Activated CD8-positive, alpha-beta T cell treated with anti-CD3 and anti-CD28 coated beads for 36 hours (primary cell): Measurements from ENCODE around the gene SLC25A43. TPM values are rescaled to one million over a fixed set of nuclear protein-coding genes. Genes with fewer than 3 reads are reported as not detected.
"Not testable (repeated sequence)": the region's sequence is repeated elsewhere in the genome, so short reads cannot be mapped to it uniquely, and the experiment has no call there.

Source experiments
- ATAC-seq: fragments of 200-7000 bp; cut with Tn5 transposase; one replicate; pipeline ENCODE4 v1.10.0; 2021; ENCODE audit warnings: mild to moderate bottlenecking, moderate library complexity
- CTCF ChIA-PET: fragments of 350-600 bp; sonication (Branson Sonifier 250); formaldehyde crosslinking; loops from one replicate; lab custom pipeline; 2021; ENCODE audit warnings: antibody characterized with exemption; lab: Charles Lee
- POLR2A ChIA-PET: fragments of 350-600 bp; sonication (Branson Sonifier 250); formaldehyde crosslinking; loops from one replicate; lab custom pipeline; 2021; ENCODE audit warnings: antibody characterized with exemption; lab: Charles Lee
- DNase-seq: peaks from one replicate; pipeline ENCODE4 v3.0.0-alpha.2; 2020
- H3K27ac Mint-ChIP-seq: one replicate; pipeline ENCODE4 v1.8.0; 2021; ENCODE audit warnings: mild to moderate bottlenecking, mixed read lengths
- H3K27me3 Mint-ChIP-seq: one replicate; pipeline ENCODE4 v1.8.0; 2021; ENCODE audit warnings: mixed read lengths
- H3K36me3 Mint-ChIP-seq: one replicate; pipeline ENCODE4 v1.8.0; 2021; ENCODE audit warnings: low read depth, mixed read lengths
- H3K4me1 Mint-ChIP-seq: one replicate; pipeline ENCODE4 v1.8.0; 2021; ENCODE audit warnings: low read depth, mixed read lengths
- H3K4me3 Mint-ChIP-seq: one replicate; pipeline ENCODE4 v1.8.0; 2021; ENCODE audit warnings: mild to moderate bottlenecking, moderate library complexity, mixed read lengths
- H3K9me3 Mint-ChIP-seq: one replicate; pipeline ENCODE4 v1.8.0; 2021; ENCODE audit warnings: mixed read lengths
- intact Hi-C: fragments of 100-400 bp; cut with micrococcal nuclease; formaldehyde crosslinking; loops from one replicate; pipeline ENCODE4 v1.10.0; 2022
- total RNA-seq, 2 experiments: library from RNA; stranded (reverse); gene quantifications; one replicate each; pipeline ENCODE4 v1.2.3, GENCODE V29; 2021
- TF ChIP-seq, protein P1 (sequence below): fragments of 200-600 bp; IDR thresholded peaks from one replicate; pipeline ENCODE4 v1.8.0; 2022; ENCODE audit warnings: antibody characterized with exemption, mild to moderate bottlenecking

The SLC25A43 gene
- total RNA-seq, 2 experiments from 2014 or later: 5.3 to 5.6 TPM

DNA sequence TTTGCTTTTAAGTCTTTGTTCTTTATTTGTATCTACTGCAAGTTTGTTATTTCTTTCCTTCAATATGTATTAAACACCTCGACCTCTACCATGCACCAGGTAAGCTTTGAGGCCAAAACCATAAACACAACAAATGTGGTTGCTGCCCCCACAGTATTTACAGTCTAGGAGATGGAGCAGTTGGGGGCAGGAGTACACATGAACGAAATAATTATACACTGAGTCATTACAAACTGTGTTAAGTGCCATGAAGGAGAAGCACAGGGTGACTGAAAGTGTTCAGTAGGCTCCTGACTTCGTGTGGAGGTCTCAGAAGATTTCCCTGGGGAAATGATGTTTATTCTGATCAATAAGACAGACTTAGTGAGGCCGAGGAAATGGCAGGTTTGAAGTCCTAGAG is 30.3 kb downstream of the SLC25A43 start:
- no peak for DNase-seq
- Mint-ChIP-seq H3K4me3 (no peak overlapping the region), H3K36me3 (peaks cover 3% of the 10 kb centered on the region), H3K4me1 (peaks cover 15% of the 10 kb centered on the region), H3K27me3 (no peaks in the 10 kb centered on the region), H3K9me3 (no peaks in the 10 kb centered on the region), H3K27ac (no peak overlapping the region)
- TF ChIP-seq, protein P1, sequence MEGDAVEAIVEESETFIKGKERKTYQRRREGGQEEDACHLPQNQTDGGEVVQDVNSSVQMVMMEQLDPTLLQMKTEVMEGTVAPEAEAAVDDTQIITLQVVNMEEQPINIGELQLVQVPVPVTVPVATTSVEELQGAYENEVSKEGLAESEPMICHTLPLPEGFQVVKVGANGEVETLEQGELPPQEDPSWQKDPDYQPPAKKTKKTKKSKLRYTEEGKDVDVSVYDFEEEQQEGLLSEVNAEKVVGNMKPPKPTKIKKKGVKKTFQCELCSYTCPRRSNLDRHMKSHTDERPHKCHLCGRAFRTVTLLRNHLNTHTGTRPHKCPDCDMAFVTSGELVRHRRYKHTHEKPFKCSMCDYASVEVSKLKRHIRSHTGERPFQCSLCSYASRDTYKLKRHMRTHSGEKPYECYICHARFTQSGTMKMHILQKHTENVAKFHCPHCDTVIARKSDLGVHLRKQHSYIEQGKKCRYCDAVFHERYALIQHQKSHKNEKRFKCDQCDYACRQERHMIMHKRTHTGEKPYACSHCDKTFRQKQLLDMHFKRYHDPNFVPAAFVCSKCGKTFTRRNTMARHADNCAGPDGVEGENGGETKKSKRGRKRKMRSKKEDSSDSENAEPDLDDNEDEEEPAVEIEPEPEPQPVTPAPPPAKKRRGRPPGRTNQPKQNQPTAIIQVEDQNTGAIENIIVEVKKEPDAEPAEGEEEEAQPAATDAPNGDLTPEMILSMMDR: no peak
- no peak for ATAC-seq
- intact Hi-C loops: no loop called here
- POLR2A ChIA-PET: no interaction called here
- CTCF ChIA-PET: no interaction called here

DNA sequence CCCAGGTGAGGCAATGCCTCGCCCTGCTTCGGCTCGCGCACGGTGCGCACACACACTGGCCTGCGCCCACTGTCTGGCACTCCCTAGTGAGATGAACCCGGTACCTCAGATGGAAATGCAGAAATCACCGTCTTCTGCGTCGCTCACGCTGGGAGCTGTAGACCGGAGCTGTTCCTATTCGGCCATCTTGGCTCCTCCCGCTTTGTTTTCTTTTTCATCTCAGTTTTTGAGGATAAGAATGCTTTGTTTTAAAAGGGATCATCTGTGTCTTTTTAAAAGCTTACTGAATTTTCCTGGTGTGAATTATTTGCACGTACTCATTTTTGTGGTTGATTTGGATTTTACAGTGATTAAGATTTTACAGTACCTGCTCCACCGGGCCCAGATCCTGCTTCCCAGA is 42.2 kb downstream of the SLC25A43 start:
- H3K9me3 Mint-ChIP-seq, intact Hi-C loops, H3K27ac Mint-ChIP-seq, POLR2A ChIA-PET, H3K4me1 Mint-ChIP-seq, DNase-seq, ATAC-seq, H3K36me3 Mint-ChIP-seq, CTCF ChIA-PET, H3K4me3 Mint-ChIP-seq, H3K27me3 Mint-ChIP-seq: not testable (repeated sequence)

DNA sequence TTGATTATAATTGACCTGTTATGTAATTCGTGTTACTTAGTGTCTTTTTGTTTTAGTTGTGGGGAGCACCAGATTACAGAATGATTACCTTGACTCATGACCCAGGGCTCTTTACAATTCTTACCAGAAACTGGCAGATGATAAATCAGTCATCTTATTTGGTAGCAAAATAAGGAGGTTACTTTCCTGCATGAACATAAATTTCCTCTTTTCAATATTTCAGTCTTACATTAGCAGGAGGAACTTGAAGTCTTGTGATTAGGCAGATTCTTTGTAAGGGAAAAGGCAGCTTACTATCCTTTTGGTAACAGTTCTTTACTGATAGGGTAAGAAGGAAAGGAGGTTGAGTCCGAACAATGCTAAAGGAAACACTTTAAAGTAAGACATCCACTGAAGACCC is 43.1 kb downstream of the SLC25A43 start:
- Mint-ChIP-seq H3K27ac (no peak overlapping the region), H3K36me3 (no peaks in the 10 kb centered on the region)
- TF ChIP-seq, protein P1: no peak

DNA sequence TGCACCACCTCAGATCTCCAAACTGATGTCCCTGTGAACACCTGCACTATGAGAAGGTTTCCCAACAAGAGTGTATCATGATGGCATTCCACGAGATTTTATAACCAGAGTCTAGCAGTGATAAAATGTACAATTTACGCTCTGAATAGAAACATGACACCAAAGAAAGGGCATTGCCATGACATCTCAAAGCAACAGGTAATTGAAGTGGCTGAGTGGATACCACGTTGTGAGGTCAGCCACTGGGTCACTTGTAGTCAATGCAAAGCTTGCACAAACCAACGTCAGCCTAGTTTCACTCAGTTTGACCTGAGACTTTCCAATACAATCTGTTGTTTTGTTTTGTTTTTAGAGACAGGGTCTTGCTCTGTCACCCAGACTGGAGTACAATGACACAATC is 54.1 kb downstream of the SLC25A43 start:
- ATAC-seq (no peak), DNase-seq (no peak)
- H3K27ac Mint-ChIP-seq: no peak overlapping the region
- intact Hi-C loops: no loop called here
- ChIA-PET POLR2A (no interaction called here), CTCF (no interaction called here)
- H3K9me3 Mint-ChIP-seq: no peaks in the 10 kb centered on the region
- H3K4me3 Mint-ChIP-seq: no peak overlapping the region
- TF ChIP-seq, protein P1: no peak
- H3K4me1 Mint-ChIP-seq: no peaks in the 10 kb centered on the region
- no peaks in the 10 kb centered on the region for H3K27me3 Mint-ChIP-seq
- no peaks in the 10 kb centered on the region for H3K36me3 Mint-ChIP-seq

More for the DNA sequence above, 43.1 kb downstream of the SLC25A43 start:
- H3K9me3 Mint-ChIP-seq: no peaks in the 10 kb centered on the region
- no peaks in the 10 kb centered on the region for H3K4me1 Mint-ChIP-seq
- ATAC-seq: no peak
- H3K4me3 Mint-ChIP-seq: no peak overlapping the region
- POLR2A ChIA-PET: no interaction called here
- intact Hi-C loops: no loop called here
- CTCF ChIA-PET: no interaction called here
- H3K27me3 Mint-ChIP-seq: no peaks in the 10 kb centered on the region
- DNase-seq: no peak

DNA sequence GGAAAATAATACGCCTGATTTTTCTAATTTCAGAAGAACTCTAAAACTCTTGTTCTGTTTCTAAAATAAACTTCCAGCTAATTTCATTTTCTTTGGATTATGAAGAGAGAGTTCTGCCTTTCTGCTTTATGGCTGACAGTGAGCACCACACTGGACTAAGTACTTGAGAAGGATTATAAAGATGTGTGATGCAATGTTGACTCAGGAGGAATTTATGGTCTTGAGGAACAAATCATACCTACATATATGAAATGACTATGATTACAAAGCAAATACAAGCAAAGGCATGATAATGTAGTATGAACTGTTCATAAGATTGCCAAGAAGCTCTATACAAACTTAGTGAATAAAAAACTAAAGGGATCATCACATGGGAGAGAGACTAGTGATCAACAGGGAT is 56.1 kb downstream of the SLC25A43 start:
- no peak for ATAC-seq
- no peaks in the 10 kb centered on the region for H3K27me3 Mint-ChIP-seq
- DNase-seq: no peak
- POLR2A ChIA-PET: no interaction called here
- intact Hi-C loops: no loop called here
- H3K27ac Mint-ChIP-seq: no peak overlapping the region
- no peak overlapping the region for H3K4me3 Mint-ChIP-seq
- CTCF ChIA-PET: no interaction called here
- no peaks in the 10 kb centered on the region for H3K9me3 Mint-ChIP-seq
- H3K36me3 Mint-ChIP-seq: no peaks in the 10 kb centered on the region
- H3K4me1 Mint-ChIP-seq: no peaks in the 10 kb centered on the region
- TF ChIP-seq, protein P1: no peak

DNA sequence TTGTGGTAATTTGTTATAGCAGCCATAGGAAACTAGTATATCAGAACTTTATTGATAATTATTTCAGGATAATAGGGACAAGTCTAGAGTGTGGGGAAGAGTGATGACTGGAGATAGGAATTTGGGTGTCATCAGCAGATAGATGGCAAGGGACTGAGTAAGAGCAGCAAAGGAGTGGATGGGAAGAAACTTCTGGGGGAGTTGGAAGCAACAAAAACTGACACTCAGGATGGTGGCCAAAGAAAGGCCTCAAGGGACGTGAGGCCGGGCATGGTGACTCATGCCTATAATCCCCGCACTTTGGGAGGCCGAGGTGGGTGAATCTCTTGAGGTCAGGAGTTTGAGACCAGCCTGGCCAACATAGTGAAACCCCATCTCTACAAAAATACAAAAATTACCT is 60.0 kb downstream of the SLC25A43 start:
- no peak overlapping the region for H3K4me3 Mint-ChIP-seq
- intact Hi-C loops: no loop called here
- TF ChIP-seq, protein P1: no peak
- no peaks in the 10 kb centered on the region for H3K9me3 Mint-ChIP-seq
- no peaks in the 10 kb centered on the region for H3K4me1 Mint-ChIP-seq
- no peak overlapping the region for H3K27ac Mint-ChIP-seq
- DNase-seq: no peak
- no peak for ATAC-seq
- CTCF ChIA-PET: no interaction called here
- no peaks in the 10 kb centered on the region for H3K36me3 Mint-ChIP-seq
- H3K27me3 Mint-ChIP-seq: no peaks in the 10 kb centered on the region
- POLR2A ChIA-PET: no interaction called here
